GM19099 (cell line): ENCODE results near the gene CMPK2.

ENCODE experiments used
- POLR2A ChIP-seq: IDR thresholded peaks from 3 replicates; pipeline ENCODE4 v1.6.1; 2011; ENCODE audit warnings: low read depth; ENCODE audit not compliant: insufficient read length; ENCODE audit errors: extremely low read depth

CMPK2 gene

DNA sequence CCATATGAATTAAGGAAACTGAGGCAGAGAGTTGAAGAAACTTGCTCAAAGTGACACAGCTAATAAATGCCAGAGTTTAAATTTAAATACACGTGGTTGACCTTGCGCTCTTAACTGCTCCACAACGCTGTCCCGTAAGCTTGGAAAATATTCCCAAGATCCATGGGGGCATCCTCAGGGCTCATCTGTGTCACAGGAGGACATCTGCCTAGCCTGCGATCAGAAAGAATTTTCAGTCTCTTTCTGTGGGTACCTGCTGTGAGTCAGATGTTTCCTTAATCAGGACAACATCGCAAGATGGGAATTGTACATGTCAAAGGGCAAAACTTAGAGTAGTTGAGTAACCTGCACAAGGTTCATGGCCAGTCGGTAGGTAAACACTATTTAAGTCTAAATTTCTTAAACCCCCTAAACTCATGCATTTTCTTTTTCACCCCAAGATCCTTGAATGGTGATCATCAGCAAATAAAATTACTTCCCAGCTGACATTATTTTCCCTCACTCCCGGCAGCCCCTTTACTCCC is 1.4 kb downstream of the CMPK2 start:
- TF ChIP-seq POLR2A, result no peak

DNA sequence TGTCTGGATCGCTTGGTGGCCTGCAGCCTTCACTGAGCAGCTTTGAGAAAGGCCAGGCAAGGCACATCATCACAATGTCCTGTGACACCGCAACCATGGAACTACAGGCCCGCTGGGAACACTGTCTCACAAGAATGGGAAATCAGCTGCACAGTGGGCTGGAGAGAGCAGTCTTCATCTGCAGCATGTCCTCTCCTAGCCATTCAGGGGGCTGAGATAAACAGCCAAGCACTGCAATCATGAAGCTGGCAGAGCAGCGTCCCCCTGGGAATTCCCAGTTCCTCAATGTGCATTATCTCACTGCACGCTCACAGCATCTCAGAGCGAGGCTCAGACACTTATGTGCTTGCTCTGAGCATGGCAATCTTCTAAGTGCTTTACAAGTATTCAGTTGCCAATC is 1.9 kb downstream of the CMPK2 start:
- peak; percentile 22 for TF ChIP-seq POLR2A

DNA sequence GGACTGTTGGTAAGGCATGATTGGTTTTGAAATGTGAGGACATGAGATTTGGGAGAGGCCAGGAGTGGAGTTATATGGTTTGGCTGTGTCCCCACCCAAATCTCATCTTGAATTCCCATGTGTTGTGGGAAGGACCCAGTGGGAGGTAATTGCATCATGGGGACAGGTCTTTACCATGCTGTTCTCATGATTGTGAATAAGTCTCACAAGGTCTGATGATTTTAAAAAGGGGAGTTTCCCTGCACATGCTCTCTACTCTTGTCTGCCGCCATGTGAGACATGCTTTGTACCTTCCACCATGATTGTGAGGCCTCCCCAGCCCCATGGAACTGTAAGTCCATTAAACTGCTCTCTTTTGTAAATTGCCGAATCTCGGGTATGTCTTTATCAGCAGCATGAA is 5.4 kb downstream of the CMPK2 start:
- no peak for TF ChIP-seq POLR2A

DNA sequence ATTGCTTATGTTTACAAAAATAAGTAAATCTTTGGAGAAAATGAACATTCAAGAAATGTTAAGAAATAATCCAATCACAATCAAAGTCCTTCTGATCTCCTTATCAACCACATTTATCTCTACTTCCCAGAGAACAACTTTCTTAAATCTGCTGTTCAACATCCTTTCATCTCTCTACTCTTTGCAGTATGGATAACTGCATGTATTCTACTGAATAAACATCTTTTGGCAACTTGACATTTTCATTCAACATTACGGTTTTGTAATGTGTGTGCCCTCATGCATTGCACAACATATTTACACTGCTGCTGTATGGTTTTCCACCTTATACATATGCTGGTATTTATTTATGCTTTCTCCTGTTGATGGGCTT is 9.2 kb downstream of the CMPK2 start:
- no peak for TF ChIP-seq POLR2A

DNA sequence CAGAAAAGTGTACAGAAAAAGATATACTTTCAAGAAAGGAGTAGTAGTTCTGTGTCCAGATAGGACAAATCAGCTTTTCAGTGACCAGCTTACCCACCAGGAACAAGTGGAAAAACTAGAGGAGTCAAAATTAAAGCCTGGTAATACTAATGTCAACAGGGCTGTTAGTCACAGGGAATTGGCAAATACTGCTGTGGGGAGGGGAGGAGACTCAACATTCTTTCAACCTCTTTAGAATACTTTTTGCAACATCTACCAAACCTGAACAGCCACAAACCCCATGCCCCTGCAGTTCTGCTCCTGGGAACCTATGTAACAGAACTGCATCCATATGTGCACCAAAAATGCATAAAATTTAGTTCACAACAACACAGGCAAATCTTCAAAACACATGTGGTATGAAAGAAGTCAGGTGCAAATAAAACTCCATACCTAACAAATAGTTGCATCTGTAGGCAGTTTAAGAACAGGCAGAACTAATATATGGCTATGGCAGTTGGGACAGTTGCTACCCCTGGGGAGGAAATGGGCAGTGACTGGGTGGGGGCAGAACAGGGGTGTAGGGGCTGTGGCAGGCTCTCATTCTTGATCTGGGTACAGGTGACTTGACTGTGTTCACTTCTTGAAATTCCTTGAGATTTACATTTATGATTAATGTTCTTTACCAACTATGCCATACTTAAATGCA is 9.7 kb downstream of the CMPK2 start:
- no peak for TF ChIP-seq POLR2A

DNA sequence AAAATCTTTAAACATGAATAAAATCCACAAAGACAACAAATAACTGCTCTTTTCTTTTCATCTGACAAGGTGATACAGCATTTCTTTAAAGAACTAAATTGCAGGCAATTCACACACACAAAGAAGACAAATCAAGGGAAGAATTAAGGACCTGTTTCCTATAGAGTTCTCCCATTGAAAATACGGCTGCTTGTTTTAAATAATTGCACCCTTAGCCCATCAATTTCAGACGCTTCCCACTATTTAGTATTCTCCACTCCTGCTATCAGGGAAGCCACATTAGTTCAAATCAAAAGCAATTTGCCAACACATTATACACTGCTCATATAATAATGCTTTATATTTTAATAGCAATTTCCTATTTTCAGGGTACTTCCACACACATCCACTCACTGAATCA is 11.3 kb downstream of the CMPK2 start:
- no peak for TF ChIP-seq POLR2A

DNA sequence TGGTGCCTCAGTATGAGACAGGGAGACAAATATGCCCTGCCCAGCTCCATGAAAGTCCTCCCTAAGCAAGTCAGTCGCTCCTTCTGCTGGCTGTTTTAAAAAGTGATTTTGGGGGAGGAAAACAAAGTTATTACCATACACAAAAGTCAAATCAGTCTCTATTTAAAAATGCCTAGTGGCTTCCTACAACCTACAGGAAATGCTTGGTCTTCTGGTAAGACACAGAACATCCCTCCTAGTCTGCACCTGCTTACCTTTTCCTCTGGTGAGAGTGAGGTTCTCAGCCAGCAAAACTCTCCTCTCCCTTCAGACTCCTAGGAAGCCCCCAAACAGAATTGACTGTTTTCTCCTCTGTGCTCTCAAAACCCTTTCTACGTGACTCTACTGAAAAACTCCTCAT is 13.5 kb downstream of the CMPK2 start:
- TF ChIP-seq POLR2A, result no peak

DNA sequence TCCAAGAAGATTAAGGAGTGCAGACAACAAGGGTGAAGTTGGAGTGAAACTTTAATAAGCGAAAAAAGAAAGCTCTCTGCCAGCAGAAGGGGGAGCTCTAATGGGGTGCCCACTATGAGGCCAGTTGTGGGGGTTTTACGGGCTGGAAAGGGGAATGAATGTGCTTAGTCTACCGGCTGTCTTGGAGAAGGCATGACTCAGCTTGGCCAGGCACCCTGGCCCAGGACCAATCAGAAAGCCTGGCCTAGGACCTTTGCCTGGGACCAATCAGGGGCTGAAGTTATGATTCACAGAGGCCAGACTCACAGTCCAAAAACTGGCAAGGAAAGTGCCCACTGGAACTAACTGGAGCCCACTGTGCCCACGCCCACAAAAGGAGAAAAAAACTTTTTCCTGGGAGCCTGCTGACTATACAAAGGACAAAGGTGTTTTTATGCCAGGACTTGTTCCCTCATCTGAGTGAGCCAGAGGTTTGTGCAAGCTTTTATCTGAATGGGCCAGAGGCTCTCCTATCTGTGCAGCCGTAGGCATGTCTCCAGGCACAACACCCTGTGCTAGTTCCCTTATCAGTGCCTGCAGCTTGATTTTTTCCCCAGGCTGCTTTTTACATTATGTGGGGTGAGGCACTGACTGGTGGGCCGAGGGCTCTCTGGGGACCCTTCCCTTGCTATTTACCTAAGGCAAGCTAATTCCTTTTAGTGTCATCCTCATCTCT is 18.6 kb downstream of the CMPK2 start:
- no peak for TF ChIP-seq POLR2A

DNA sequence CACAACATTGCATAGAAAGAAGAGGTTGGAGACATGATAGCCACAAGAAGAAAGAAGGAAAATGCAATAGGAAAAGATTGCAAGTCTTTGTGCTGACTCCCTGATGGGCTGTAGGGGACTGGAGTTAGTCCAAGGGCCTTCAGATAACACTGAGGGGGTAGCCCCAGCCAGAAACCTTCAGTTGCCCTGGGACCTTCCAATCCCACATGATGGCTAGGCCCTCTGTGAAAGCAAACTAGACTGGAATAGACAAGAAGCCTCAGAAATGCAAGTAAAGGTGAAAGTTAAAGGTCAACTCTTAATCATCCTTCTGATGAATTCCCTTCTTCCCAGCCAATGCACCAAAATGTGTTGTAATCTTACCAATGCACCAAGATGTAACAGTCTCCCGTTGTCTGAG is 19.2 kb downstream of the CMPK2 start:
- TF ChIP-seq POLR2A, result no peak

DNA sequence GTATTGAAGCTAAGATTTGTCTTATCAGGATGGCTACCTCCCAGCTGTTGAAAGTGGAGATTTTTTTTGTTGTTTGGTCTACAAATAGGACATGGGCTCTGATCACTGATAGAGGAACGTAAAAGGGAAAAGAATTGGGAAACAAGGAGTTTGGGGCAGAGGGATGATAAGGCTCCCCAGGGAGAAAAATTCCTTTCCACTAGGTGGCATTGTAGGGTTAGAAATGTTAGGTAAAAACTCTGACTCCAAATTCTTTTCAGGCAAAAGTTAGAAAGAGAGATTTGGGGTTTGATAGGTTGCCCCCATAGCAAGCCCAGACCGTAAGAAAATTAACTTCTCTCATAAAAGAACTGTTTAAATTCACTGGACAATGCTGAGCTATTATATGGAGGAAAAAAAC is 19.8 kb downstream of the CMPK2 start:
- TF ChIP-seq POLR2A, result no peak

DNA sequence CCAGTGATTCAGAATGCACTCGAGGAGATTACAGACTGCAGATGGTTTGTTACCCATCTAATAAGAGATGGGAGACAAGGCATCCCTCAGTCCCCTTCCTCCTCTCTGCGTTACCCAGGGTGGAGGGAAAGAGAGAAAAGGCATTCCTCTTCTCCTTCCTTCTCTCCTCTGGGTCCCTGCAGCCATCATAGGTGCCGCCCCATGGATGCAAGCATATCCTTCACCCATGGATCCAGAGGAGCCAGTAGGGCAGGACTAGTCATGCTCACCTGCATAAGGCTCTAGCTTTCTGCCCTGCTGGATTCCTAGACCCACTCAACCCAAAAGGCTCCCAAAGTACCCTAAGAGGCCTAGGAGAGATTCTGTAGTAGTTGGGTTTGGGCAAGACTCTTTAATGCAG is 20.4 kb downstream of the CMPK2 start:
- no peak for TF ChIP-seq POLR2A

DNA sequence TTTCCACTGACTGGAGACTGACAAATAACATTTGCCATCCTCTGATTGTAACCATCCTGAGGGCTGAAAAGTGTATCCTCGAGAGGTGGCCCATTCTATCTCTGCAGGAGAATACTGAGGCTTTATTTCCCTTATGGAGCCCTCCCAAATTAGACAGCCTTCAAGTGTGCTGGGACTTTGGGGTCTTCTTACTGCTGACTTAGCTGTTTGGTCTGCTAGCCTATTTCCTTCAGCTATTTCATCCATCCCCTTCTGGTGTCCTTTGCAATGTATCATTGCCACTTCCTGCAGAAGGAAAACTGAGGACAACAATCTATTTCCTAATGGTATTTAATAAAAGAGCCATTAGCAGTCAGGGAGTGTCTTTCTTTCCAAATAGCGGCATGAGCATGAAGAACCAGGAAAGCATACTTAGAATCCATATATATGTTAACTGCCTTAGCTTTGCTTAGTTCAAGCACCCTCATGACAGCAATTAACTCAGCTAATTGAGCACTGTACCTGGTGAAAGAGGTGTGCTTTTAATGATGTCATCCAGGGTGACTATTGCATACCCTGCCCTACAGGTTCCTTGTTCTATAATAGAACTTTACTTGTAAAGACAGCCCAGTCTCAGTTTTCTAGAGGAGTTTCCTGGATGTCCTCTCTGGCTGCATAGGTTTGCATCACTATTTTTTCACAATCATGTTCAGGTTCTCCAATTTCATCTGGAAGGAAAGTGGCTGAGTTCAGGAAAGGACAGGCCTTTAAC is 24.0 kb downstream of the CMPK2 start:
- TF ChIP-seq POLR2A, result no peak

DNA sequence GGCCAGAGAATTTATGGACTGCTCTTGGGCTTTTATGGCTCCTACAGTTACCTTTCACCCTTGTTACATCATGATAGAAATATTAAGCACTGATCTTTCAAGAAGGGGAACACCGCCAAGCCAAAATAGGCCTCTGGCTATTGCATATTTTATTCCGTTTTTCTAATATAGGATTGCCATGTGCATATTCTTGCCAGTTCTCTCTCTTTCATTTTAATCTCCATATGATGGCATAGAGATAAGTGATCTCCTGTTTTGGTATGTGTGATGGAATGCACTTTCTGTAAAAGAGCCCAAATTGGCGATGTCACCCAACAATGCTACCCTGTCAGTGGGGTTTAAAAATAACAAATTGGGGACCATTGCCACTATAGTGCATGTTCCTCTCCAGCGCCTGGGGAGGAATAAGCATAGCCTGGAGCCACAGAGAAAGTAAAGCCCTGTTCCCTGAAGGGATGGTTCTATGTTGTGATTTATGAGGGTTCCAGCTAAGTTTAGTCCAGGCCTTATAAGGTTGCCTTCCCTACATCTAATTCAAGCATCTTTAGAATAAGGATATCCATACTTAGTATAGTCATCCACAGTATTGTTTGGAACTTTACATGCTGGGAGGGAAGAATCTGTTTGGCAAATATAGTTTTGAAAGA is 26.9 kb downstream of the CMPK2 start:
- TF ChIP-seq POLR2A, result no peak

DNA sequence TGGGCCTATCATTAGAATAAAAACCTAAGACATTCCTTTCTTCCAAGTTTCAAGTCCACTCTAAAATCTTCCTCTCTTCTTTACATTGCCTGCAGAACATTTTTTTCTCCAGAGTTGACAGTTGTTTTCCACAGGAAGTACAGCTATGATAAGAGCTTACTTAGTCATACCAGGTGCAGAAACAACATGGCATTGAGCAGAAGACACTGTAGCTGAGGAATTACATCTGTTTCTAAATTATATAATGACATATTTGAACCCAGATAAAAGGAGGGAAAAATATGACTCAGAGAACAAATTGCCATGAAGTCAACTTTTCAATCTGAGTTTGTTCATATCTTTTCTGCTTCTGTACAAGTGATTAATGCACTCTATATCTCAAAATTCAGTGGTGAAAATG is 30.2 kb downstream of the CMPK2 start:
- no peak for TF ChIP-seq POLR2A

DNA sequence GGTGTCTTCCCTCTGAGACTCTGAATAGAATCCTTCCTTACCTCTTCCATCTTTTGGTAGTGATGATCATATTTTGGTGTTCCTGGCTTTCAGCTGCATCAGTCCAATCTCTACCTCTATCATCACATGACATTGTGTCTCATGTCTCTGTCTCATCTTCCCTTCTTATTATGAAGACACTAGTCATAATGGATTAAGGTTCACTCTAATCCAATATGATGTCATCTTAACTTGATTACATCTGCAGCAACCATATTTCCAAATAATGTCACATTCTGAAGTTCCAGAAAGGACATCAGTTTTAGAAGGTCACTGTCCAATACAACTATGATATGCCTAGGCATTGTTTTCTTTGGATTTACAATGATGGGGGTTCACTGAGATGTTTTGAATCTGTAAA is 31.5 kb downstream of the CMPK2 start:
- no peak for TF ChIP-seq POLR2A
